ENCODE data around the gene DDAH1. TPM values are rescaled to one million over a fixed set of nuclear protein-coding genes. Genes with fewer than 3 reads are reported as not detected.

Gene DDAH1
- total and polyA plus RNA-seq, 2 of the 8 experiments (the other 6 are each of a cell fraction or from before 2014, with no cell fraction given), result 22.8 to 54.5 TPM

GRCh38 chr1:85462931-85463649 lies 1.9 kb downstream of the DDAH1 start:
- H3K4me2 ChIP-seq (ENCODE audit: insufficient read depth in 1 of 2, low read depth in 2 of 2, low read length in 2 of 2), result peak overlapping the region; percentile 97 to 99; a peak in 1 of 4 replicates
- DNase-seq (ENCODE audit: low read depth in 1 of 2, low spot score in 2 of 2) (no peak), FAIRE-seq (no peak)
- no peaks in the 10 kb centered on the region; the same call in 1 of the 2 replicates for H3K79me1 ChIP-seq (ENCODE audit: low read depth, low read length)
- H4K91ac ChIP-seq (replicated peaks; ENCODE audit: insufficient read length, low read length), result no peak overlapping the region
- peaks cover 1% of the 10 kb centered on the region in 2 experiments for H4K20me1 ChIP-seq (replicated peaks in 1 of 2; ENCODE audit: control insufficient read depth in 1 of 2, insufficient read depth in 2 of 2, low read length in 2 of 2)
- no peak overlapping the region for H3K56ac ChIP-seq (replicated peaks; ENCODE audit: insufficient read length, low read depth, low read length)
- POLR2A ChIA-PET (ENCODE audit: partially characterized antibody), result interaction anchor here (0.6 to 2.5 kb wide), 4 partner anchors 8 to 143 kb away, joined by 3 to 12 read pairs (median 4); partner anchors contain the start of gene CCN1
- H3K4me3 ChIP-seq (ENCODE audit: extremely low read depth in 1 of 4, insufficient read depth in 2 of 4, low read depth in 3 of 4, low read length in 4 of 4), result peak overlapping the region in 1 of 4 experiments; percentile 87; a peak in 1 of 8 replicates
- no peaks in the 10 kb centered on the region for H3K9me3 ChIP-seq (ENCODE audit: insufficient read depth in 2 of 2, low read depth in 1 of 2, low read length in 1 of 2)
- H2BK120ac ChIP-seq (replicated peaks; ENCODE audit: low read depth, low read length), result no peak overlapping the region
- H3K27me3 ChIP-seq (replicated peaks in 1 of 4; ENCODE audit: control insufficient read depth in 3 of 4, extremely low read depth in 1 of 4, insufficient read depth in 3 of 4, low read length in 3 of 4), result peaks cover 0 to 23% (median 16%) of the 10 kb centered on the region in 4 experiments; a peak in 6 of 7 replicates
- CTCF ChIA-PET (ENCODE audit: partially characterized antibody), result interaction anchor here (0.6 to 2.6 kb wide), 12 partner anchors 16 to 230 kb away, joined by 3 to 13 read pairs (median 3); no protein-coding TSS in a partner anchor
- H2AK5ac ChIP-seq (ENCODE audit: low read depth, low read length), result no peak overlapping the region
- no peak overlapping the region for H3K18ac ChIP-seq (ENCODE audit: extremely low read depth, low read length)
- 78% methylated on average over 4 of the region's 4 CpGs; no CpG with 5 or more reads in 1 of the 2 experiments for WGBS, 2 experiments (ENCODE audit: extremely low coverage in 1 of 2, insufficient coverage in 1 of 2, insufficient read length in 1 of 2, insufficient replicate concordance in 2 of 2, low coverage in 1 of 2, low lambda C conversion rate in 2 of 2, missing lambda C conversion rate in 1 of 2)
- TF ChIP-seq KDM1A (IDR thresholded peaks at IDR 0.05; ENCODE audit: borderline replicate concordance, low read length) (0 out of 2 replicates have a peak, but pooled peaks have one; percentile 53), POU5F1 (IDR thresholded peaks at IDR 0.05; ENCODE audit: low read depth, low read length) (no peak)
- no peak overlapping the region for H2BK15ac ChIP-seq (ENCODE audit: low read length)
- H2BK20ac ChIP-seq (ENCODE audit: low read length), result no peak overlapping the region
- no peak overlapping the region for H3K9ac ChIP-seq (replicated peaks in 1 of 4; ENCODE audit: extremely low read depth in 1 of 4, low read depth in 3 of 4, low read length in 3 of 4)
- no peak overlapping the region for H2BK12ac ChIP-seq (ENCODE audit: low read depth, low read length)
- no peak overlapping the region for H3K27ac ChIP-seq (ENCODE audit: low read depth, low read length)
- H4K8ac ChIP-seq (ENCODE audit: extremely low read depth, insufficient read depth, low read length), result no peak overlapping the region
- no peak overlapping the region for H3K23ac ChIP-seq (ENCODE audit: insufficient read length)
- no peaks in the 10 kb centered on the region for H3K36me3 ChIP-seq (ENCODE audit: control insufficient read depth in 2 of 4, insufficient read depth in 4 of 4, low read length in 3 of 4)
- no peak overlapping the region for H2BK5ac ChIP-seq (ENCODE audit: low read depth, low read length)
- H4K5ac ChIP-seq (ENCODE audit: insufficient read length, low read depth, low read length), result no peak overlapping the region
- peaks cover 13% of the 10 kb centered on the region; the same call in 1 of the 2 replicates for H3K23me2 ChIP-seq (ENCODE audit: low read depth, low read length)
- peaks cover 0 to 16% of the 10 kb centered on the region in 2 experiments; a peak in 2 of 4 replicates for H3K79me2 ChIP-seq (ENCODE audit: control insufficient read depth in 1 of 2, insufficient read depth in 2 of 2, low read length in 2 of 2)
- no peak overlapping the region for H3K4ac ChIP-seq (replicated peaks; ENCODE audit: insufficient read length, low read depth, low read length)
- H2AFZ ChIP-seq (ENCODE audit: low read length), result no peak overlapping the region
- peaks cover 0 to 10% (median 3%) of the 10 kb centered on the region in 4 experiments; a peak in 6 of 7 replicates for H3K4me1 ChIP-seq (replicated peaks in 1 of 4; ENCODE audit: control insufficient read depth in 3 of 4, insufficient read depth in 4 of 4, low read length in 3 of 4)
- no peak overlapping the region for H3K14ac ChIP-seq (ENCODE audit: insufficient read length)
